Measurements from ENCODE around the gene FAM98C.
A peak's percentile ranks its signal among the peaks of the same experiment; 100 is the strongest.

FAM98C gene

GRCh38 chr19:38391911-38392464 lies 10.9 kb upstream of the FAM98C start:
- FAIRE-seq, result no peak
- no peak for TF ChIP-seq POU2F2 (IDR thresholded peaks at IDR 0.05; ENCODE audit: low read depth, low read length)
- no peak for TF ChIP-seq POLR2A (IDR thresholded peaks at IDR 0.05; ENCODE audit: low read depth, low read length)
- no peak for TF ChIP-seq POLR2AphosphoS5 (IDR thresholded peaks at IDR 0.05; ENCODE audit: low read depth, low read length)
- TF ChIP-seq TAF1 (IDR thresholded peaks at IDR 0.05; ENCODE audit: low read depth, low read length), result no peak
- no peak for DNase-seq (ENCODE audit: insufficient read length, low spot score)

DNA sequence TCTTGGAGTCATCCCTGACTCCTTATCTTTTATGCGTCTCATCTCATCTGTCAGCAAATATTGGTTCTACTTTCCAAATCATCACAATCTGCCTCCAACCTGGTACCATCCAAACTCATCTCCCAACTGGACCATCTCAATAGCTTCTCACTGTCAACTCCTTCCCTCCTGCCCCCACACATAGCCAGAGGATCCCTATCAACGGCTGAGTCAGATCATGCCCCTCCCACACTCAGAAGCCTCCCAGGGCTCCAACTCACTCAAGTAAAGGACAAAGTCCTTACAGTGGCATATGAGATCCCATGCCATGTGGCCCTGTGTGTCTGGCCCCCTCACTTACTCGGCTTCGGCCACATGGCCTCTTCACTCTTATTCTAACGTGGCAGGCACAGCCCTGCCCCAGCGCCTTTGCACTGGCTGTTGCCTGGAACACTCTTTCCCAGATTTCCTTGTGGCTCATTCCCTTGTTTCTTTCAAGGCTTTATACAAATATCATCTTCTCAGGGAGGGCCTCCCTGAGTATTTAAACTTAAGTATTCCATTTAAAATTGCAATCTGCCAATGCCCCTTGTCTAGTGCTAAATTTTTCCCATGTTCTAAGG lies 10.1 kb upstream of the FAM98C start:
- DNase-seq (ENCODE audit: insufficient read length, low spot score) (no peak), FAIRE-seq (no peak)
- no peak for TF ChIP-seq TAF1 (IDR thresholded peaks at IDR 0.05; ENCODE audit: low read depth, low read length)

GRCh38 chr19:38394488-38394887 lies 8.4 kb upstream of the FAM98C start:
- no peak for DNase-seq (ENCODE audit: insufficient read length, low spot score)
- TF ChIP-seq POU2F2 (IDR thresholded peaks at IDR 0.05; ENCODE audit: low read depth, low read length) (no peak), SPI1 (IDR thresholded peaks at IDR 0.05; ENCODE audit: low read depth, low read length) (no peak), PAX5 (IDR thresholded peaks at IDR 0.05; ENCODE audit: insufficient read depth, low read length, severe bottlenecking) (no peak), POLR2AphosphoS5 (IDR thresholded peaks at IDR 0.05; ENCODE audit: low read depth, low read length) (no peak), TAF1 (IDR thresholded peaks at IDR 0.05; ENCODE audit: low read depth, low read length) (no peak), POLR2A (IDR thresholded peaks at IDR 0.05; ENCODE audit: low read depth, low read length) (no peak)

DNA sequence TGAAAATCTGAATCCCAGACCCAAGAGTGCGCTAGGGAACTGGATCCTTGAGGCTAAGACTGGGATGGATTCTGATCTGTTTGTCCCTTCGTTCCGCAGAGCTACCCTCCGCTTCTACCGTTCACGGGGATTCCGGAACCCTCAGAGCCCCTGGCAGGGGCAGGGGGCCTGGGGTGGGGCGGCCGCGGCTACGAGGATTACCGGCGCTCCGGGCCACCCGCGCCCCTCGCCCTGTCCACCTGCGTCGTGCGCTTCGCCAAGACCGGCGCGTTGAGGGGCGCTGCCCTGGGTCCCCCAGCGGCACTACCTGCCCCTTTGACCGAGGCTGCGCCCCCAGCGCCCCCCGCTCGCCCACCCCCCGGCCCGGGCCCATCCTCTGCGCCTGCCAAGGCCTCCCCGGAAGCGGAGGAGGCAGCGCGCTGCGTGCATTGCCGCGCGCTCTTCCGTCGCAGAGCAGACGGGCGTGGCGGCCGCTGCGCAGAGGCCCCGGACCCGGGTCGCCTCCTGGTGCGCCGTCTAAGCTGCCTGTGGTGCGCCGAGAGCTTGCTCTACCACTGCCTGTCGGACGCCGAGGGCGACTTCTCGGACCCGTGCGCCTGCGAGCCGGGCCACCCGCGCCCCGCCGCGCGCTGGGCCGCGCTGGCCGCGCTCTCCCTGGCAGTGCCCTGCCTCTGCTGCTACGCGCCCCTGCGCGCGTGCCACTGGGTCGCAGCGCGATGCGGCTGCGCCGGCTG lies 7.3 kb upstream of the FAM98C start:
- no peak for TF ChIP-seq POU2F2 (IDR thresholded peaks at IDR 0.05; ENCODE audit: low read depth, low read length)
- TF ChIP-seq POLR2AphosphoS5 (IDR thresholded peaks at IDR 0.05; ENCODE audit: low read depth, low read length), result no peak
- TF ChIP-seq SPI1 (IDR thresholded peaks at IDR 0.05; ENCODE audit: low read depth, low read length), result no peak
- no peak for TF ChIP-seq POLR2A (IDR thresholded peaks at IDR 0.05; ENCODE audit: low read depth, low read length)
- TF ChIP-seq TAF1 (IDR thresholded peaks at IDR 0.05; ENCODE audit: low read depth, low read length), result no peak
- TF ChIP-seq PAX5 (IDR thresholded peaks at IDR 0.05; ENCODE audit: insufficient read depth, low read length, severe bottlenecking), result no peak
- DNase-seq (ENCODE audit: insufficient read length, low spot score) (no peak), FAIRE-seq (peak; percentile 71)

More at GRCh38 chr19:38394488-38394887, 8.4 kb upstream of the FAM98C start:
- FAIRE-seq, result peak; percentile 23

DNA sequence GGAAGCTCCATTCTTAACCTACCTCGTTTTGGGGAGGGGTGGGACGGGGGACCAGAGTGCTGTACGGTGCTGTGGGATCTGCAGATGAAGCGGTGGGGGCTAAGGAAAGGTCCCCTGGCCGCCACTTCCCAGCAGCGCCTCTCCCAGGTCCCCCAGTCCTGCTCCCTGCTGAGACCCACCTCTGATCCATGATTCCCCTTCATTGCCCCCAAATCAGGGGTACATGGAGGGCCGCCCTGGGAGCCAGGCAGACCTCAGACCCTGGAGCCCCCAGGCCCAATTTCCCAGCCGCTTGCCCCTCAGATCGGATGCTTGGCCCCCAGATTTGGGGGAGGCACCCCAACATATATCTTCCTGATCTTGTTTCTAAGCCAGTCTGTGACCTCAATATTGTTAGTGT lies 3.8 kb upstream of the FAM98C start:
- FAIRE-seq (no peak), DNase-seq (ENCODE audit: insufficient read length, low spot score) (no peak)
- TF ChIP-seq POLR2AphosphoS5 (IDR thresholded peaks at IDR 0.05; ENCODE audit: low read depth, low read length) (no peak), POLR2A (IDR thresholded peaks at IDR 0.05; ENCODE audit: low read depth, low read length) (no peak), TAF1 (IDR thresholded peaks at IDR 0.05; ENCODE audit: low read depth, low read length) (no peak), POU2F2 (IDR thresholded peaks at IDR 0.05; ENCODE audit: low read depth, low read length) (no peak), SPI1 (IDR thresholded peaks at IDR 0.05; ENCODE audit: low read depth, low read length) (no peak), PAX5 (IDR thresholded peaks at IDR 0.05; ENCODE audit: insufficient read depth, low read length, severe bottlenecking) (no peak)

- DNase-seq (ENCODE audit: insufficient read length, low spot score) (no peak), FAIRE-seq (no peak)
- TF ChIP-seq PAX5 (IDR thresholded peaks at IDR 0.05; ENCODE audit: insufficient read depth, low read length, severe bottlenecking) (no peak), TAF1 (IDR thresholded peaks at IDR 0.05; ENCODE audit: low read depth, low read length) (no peak), POU2F2 (IDR thresholded peaks at IDR 0.05; ENCODE audit: low read depth, low read length) (no peak), SPI1 (IDR thresholded peaks at IDR 0.05; ENCODE audit: low read depth, low read length) (no peak), POLR2AphosphoS5 (IDR thresholded peaks at IDR 0.05; ENCODE audit: low read depth, low read length) (no peak), POLR2A (IDR thresholded peaks at IDR 0.05; ENCODE audit: low read depth, low read length) (no peak)
Measured at GRCh38 chr19:38399537-38399936, 3.4 kb upstream of the FAM98C start.

GRCh38 chr19:38400361-38400760 lies 2.5 kb upstream of the FAM98C start:
- no peak for TF ChIP-seq POLR2AphosphoS5 (IDR thresholded peaks at IDR 0.05; ENCODE audit: low read depth, low read length)
- TF ChIP-seq SPI1 (IDR thresholded peaks at IDR 0.05; ENCODE audit: low read depth, low read length), result no peak
- TF ChIP-seq TAF1 (IDR thresholded peaks at IDR 0.05; ENCODE audit: low read depth, low read length), result no peak
- TF ChIP-seq POU2F2 (IDR thresholded peaks at IDR 0.05; ENCODE audit: low read depth, low read length), result no peak
- no peak for TF ChIP-seq PAX5 (IDR thresholded peaks at IDR 0.05; ENCODE audit: insufficient read depth, low read length, severe bottlenecking)
- no peak for TF ChIP-seq POLR2A (IDR thresholded peaks at IDR 0.05; ENCODE audit: low read depth, low read length)
- DNase-seq (ENCODE audit: insufficient read length, low spot score), result no peak
- no peak for FAIRE-seq

DNA sequence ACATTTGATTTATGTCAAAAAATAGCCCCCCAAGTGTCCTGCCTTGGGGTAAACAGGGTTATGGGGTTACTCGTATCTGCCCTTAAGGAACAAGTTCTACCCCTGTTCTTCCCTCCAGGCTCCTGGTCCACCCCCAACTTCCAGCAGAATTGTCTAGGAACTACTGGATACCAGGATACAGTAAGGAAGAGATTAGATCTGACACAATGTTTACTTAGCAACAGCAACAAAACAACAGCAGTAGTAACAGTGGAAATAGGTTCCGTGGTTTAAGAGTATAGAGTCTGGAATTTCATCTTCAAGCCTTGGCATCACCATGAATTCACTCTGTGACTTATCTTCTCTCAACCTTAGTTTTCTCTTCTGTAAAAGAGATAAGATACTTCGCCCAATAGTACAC lies 1.7 kb upstream of the FAM98C start:
- TF ChIP-seq POLR2AphosphoS5 (IDR thresholded peaks at IDR 0.05; ENCODE audit: low read depth, low read length) (no peak), PAX5 (IDR thresholded peaks at IDR 0.05; ENCODE audit: insufficient read depth, low read length, severe bottlenecking) (no peak), POU2F2 (IDR thresholded peaks at IDR 0.05; ENCODE audit: low read depth, low read length) (no peak)
- FAIRE-seq (no peak), DNase-seq (ENCODE audit: insufficient read length, low spot score) (no peak)

DNA sequence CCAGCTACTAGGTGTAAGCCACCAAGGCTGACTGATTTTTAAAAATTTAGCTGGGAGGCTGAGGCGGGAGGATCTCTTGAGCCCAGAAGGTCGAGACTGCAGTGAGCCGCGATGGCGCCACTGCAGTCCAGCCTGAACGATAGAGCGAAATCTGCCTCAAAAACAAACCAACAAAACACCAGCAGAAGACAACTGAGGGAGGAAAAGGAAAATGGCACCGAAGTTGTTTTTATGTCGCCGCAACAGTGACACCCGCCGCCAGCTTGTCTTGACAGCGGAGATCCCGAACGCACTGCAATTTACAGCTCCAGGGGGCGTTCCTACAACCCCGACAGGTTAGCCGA lies 298 bp upstream of the FAM98C start:
- no peak for FAIRE-seq
- no peak for DNase-seq (ENCODE audit: insufficient read length, low spot score)
- TF ChIP-seq POU2F2 (IDR thresholded peaks at IDR 0.05; ENCODE audit: low read depth, low read length) (no peak), PAX5 (IDR thresholded peaks at IDR 0.05; ENCODE audit: insufficient read depth, low read length, severe bottlenecking) (no peak), TAF1 (IDR thresholded peaks at IDR 0.05; ENCODE audit: low read depth, low read length) (no peak), SPI1 (IDR thresholded peaks at IDR 0.05; ENCODE audit: low read depth, low read length) (no peak), POLR2A (IDR thresholded peaks at IDR 0.05; ENCODE audit: low read depth, low read length) (no peak), POLR2AphosphoS5 (IDR thresholded peaks at IDR 0.05; ENCODE audit: low read depth, low read length) (no peak)

- no peak for FAIRE-seq
- no peak for DNase-seq (ENCODE audit: insufficient read length, low spot score)
- TF ChIP-seq SPI1 (IDR thresholded peaks at IDR 0.05; ENCODE audit: low read depth, low read length) (no peak), POLR2A (IDR thresholded peaks at IDR 0.05; ENCODE audit: low read depth, low read length) (no peak), TAF1 (IDR thresholded peaks at IDR 0.05; ENCODE audit: low read depth, low read length) (no peak), PAX5 (IDR thresholded peaks at IDR 0.05; ENCODE audit: insufficient read depth, low read length, severe bottlenecking) (no peak), POU2F2 (IDR thresholded peaks at IDR 0.05; ENCODE audit: low read depth, low read length) (no peak), POLR2AphosphoS5 (IDR thresholded peaks at IDR 0.05; ENCODE audit: low read depth, low read length) (no peak)
Measured at GRCh38 chr19:38404858-38405257, 2.0 kb downstream of the FAM98C start.

Measured in GM12891 (cell line).